ENCODE measurements around the gene PACRG. TPM values are rescaled to one million over a fixed set of nuclear protein-coding genes. Genes with fewer than 3 reads are reported as not detected.
"Not testable (repeated sequence)": the region's sequence is repeated elsewhere in the genome, so short reads cannot be mapped to it uniquely, and the experiment has no call there.

PACRG gene
- 7.4 TPM for total RNA-seq
- long read RNA-seq, partial matches to known transcripts: 0 of 8 reads
- long read RNA-seq, other reads (novel, unspliced or antisense): 8 of 8 reads

DNA sequence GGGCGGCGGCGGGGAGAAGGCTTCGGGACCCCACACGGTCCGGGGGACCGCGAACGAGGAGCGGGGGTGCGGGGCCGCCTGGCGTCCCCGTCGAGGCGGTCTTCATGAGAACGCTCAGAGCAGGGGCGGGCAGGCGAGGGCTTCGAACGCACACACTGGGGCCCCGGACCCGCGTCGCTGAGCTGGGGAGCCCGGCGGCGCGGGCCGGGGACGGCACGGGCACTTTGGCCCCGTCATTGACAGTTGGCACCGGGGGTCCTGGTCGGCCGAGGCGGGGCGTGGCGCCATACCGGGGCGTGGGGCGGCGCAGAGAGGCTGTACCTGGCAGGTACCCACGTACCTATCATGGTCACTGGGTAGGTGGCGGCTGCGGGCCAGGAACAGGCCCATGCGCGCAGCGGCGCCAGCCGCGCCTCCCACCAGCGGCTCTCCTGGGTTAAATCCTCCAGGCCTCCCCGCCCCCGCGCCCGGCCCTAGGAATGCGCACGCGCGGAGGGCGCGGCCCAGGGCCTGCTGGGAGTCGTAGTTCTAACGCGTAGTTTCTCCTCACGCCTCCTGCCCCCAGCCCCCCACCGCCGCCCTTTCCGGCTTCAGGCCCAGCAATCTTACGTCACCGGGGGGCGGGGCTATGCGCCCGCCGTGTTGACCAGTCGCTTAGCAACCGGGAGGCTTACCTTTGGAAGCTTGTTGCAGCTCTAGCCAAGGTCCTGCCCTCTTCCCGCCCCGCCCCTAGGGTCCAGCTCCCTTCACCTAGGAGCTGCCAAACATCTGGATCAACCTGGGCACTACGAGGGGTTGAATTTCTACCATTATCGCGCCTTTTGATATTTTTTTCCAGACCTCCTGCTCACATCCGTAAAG, at the start of gene PACRG, which contains the start of gene PRKN:
PACRG (plus strand) TSS at position 653 of the 861 bp plus-strand sequence.
PRKN (minus strand) TSS at position 445 of the 861 bp plus-strand sequence.
- peak; percentile 99 for DNase-seq
- ATAC-seq (ENCODE audit: poor library complexity): peak; percentile 99
- intact Hi-C loops (cut with DNase I): loop anchor here (10.0 kb wide), 3 partner anchors 53 to 543 kb away; no protein-coding TSS in a partner anchor

DNA sequence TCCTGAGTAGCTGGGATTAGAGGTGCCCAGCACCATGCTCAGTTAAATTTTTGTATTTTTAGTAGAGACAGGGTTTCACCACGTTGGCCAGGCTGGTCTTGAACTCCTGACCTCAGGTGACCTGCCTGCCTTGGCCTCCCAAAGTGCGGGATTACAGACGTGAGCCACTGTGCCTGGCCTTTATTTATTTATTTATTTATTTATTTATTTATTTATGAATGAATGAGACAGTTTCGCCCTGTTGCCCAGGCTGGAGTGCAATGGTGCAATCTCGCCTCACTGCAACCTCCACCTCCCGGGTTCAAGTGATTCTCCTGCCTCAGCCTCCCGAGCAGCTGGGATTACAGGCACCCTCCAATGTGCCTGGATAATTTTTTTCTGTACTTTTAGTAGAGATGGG, 48.9 kb upstream of the PACRG start:
- not testable (repeated sequence) for DNase-seq; ATAC-seq (ENCODE audit: poor library complexity)
- intact Hi-C loops (cut with DNase I): loop anchor here (10.0 kb wide), 1 partner anchor 46 kb away; the partner anchor contains the start of genes PACRG and PRKN

DNA sequence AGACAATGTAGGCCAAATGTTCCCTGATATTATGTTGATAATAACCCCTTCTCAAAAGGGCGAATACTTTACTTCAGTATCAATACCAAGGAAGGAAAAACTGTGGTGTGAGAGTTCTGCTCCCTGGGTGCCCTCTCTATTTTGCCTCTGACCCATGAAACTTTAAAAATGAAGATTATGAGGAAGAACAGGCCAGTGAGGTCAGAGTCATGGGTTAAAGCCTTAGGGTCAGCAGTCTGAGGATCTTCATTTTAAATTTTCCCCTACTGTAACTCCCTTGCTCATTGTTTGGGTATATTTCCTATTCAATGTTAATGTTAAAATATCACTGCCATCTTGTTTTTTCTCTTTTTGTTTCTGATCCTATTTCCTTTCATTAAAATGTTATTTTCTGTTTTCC, 48.1 kb upstream of the PACRG start:
- DNase-seq (no peak), ATAC-seq (ENCODE audit: poor library complexity) (no peak)
- intact Hi-C loops (cut with DNase I): loop anchor here (10.0 kb wide), 1 partner anchor 45 kb away; the partner anchor contains the start of genes PACRG and PRKN

DNA sequence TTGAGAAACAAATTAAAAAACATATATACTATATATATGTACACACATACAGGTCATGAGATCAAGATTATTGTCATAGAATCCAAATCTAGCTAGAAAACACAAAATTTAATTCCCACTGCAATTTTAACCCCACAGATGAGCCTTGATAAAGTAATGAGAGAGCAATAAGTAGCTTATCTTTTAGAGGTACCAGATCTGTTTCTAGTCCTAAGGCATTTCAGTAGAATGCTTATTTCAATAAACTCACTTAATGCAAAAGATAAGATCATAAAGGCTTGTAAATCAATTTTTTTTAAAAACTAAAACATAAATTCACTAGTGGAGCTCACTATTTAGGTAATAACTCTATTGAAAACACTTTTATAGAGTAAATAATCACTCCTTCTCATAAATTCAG, 47.4 kb upstream of the PACRG start:
- ATAC-seq (ENCODE audit: poor library complexity) (no peak), DNase-seq (no peak)
- intact Hi-C loops (cut with DNase I): no loop called here

DNA sequence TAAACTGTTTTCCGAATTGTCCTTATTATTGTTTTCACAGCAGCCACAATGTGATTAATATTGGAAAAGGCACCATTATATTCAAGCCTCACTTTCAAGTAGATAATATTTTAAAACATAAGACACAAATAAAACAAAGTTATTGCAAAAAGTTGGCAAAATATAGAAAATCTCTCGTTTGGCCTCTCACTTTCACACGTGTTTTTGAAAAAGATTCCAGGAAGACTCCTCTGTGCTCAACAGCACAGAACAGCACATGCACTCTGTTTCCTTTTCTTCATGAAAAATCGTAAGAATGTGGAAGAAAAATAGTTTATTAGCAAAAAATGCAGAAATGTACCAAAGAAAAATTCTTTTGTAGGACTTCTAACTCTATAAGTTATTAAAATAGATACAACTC, 46.9 kb upstream of the PACRG start:
- ATAC-seq (ENCODE audit: poor library complexity) (no peak), DNase-seq (no peak)
- intact Hi-C loops (cut with DNase I): no loop called here

DNA sequence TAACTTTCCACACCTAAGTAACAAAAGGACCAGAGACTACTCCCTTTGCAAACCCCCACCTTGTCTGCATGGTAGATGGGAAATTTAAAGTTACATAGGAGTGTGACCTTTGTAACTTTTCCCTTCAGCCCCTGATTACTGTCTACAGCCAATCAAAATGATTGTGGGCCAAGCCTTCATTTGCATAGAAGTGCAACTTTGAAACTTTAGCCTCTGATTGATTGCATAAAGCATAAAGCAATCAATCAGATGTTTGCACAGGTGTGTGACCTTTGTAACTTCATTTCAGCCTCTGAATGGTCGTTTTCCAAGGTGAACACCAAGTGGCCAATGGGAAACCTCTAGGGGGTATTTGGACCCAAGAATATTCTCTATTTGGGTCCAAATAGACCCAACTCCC, 46.3 kb upstream of the PACRG start:
- DNase-seq (no peak), ATAC-seq (ENCODE audit: poor library complexity) (no peak)
- intact Hi-C loops (cut with DNase I): no loop called here

DNA sequence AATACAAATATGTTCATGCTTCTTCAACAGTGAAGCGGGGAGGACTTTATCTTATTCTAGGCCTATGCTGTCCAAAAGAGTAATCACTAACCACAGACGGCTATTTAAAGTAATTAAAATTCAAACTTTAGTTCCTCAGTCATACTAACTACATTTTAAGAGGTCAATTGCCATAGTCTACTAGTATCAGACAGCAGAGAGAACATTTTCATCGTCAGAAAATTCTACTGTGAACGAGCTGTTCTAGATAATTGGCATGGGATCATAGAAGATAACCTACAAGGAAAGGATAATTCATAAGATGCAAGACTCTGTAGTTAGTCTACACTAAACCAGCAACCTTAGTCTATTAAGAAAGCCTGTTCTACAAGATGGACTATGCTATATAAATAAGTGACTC, 44.6 kb upstream of the PACRG start:
- DNase-seq (no peak), ATAC-seq (ENCODE audit: poor library complexity) (peak; percentile 63)
- intact Hi-C loops (cut with DNase I): no loop called here

DNA sequence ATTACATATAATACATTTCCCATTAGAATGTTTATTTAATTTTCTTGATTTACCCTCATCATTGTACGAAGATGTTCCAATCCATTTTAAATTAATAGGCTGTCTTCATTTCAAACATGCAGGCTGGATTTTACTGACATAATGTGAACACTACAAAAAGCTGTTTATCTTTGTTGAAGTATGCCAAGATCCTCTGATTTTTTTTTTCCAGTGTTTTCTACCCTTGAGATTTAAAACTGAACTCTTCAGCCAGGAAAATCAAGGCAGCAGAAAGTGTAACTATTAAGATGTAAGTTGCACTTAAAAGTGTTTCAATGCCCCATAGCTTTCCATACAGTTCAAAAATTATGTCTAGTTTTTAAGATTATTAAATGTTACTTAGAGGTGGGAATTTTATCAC, 43.7 kb upstream of the PACRG start:
- no peak for DNase-seq
- peak; percentile 60 for ATAC-seq (ENCODE audit: poor library complexity)
- intact Hi-C loops (cut with DNase I): no loop called here

DNA sequence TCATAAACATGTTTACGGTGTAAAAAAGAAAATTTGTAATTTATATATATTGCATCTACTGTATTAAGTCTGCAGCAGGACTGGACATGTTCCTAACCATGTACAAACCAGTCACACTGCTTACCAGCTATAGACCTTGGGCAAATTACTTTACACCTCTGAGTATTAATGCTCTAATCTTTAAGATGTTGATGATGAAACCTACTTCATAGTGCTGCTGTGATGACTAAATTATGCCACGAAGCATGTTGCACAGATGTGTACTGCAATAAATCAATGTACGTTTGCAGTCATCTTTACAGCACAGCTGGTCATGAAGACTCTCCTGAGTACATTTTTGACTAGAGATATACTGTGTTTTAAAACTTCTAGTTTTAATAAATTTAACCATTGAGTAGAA, 42.8 kb upstream of the PACRG start:
- DNase-seq: no peak
- intact Hi-C loops (cut with DNase I): no loop called here
- no peak for ATAC-seq (ENCODE audit: poor library complexity)

DNA sequence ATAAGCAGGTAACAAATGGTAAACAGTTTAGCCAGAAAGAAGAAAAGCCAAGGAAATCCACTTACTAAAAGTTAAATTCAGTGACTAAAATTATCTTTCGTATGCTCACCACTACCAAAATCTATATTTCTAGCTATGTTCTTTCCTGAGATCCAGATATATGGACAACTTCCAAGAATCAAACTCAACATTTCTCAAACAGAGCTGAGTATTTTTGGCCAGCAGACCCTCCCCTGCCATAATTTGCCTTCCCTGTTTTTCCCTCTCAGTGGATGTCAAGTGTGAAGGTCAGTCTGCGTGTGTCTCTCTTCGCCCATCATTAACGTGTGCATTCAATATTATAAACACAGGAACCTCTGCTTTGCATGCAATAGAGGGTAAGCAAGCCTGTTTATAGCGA, 42.2 kb upstream of the PACRG start:
- intact Hi-C loops (cut with DNase I): no loop called here
- ATAC-seq (ENCODE audit: poor library complexity) (no peak), DNase-seq (no peak)

DNA sequence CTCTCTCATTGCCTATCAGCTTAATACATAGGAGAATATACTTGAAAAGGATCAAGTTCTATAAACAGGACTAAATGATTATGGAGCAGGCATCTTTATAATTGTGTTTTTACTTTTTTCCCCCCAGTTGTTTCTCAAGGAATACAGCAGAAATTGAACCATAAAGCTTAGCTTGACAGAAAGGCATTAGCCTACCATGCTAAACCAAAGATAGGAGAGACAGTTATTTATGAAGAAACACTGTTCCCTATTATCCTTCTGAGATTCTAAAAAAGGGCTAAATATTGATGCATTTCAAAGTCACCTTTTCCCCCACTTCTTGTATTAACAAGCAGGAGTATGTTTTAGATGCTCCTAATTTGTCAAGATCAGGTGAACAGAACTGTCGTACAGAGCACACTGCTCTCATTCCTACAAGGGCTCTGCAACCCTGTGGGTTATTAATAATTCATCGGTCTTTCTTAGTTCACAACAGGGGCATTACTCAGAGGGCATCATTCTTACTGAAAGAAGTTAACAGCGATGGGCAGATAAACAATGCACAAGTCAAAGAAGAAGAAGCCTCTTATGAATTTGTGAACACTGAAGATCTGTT, 38.9 kb upstream of the PACRG start:
- DNase-seq: no peak
- ATAC-seq (ENCODE audit: poor library complexity): no peak
- intact Hi-C loops (cut with DNase I): no loop called here

DNA sequence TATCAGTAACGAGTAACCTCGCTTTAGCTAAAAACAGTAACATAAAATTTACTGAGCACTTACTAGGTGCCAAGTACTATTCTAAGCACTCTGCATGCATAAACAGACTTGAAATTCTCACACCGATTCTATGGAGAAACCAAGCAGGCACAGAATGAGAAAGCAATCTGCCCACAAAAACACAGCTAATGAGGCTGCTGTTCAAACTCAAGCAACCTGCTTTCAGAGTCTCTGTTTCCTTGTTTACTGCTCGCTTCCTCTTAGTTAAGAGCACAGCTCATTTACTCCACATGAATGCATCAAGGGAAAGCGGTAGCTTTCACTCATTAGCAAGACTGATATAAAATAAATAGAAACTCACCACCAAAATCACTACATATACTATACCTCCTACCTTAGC, 37.6 kb upstream of the PACRG start:
- intact Hi-C loops (cut with DNase I): no loop called here
- DNase-seq (no peak), ATAC-seq (ENCODE audit: poor library complexity) (no peak)

DNA sequence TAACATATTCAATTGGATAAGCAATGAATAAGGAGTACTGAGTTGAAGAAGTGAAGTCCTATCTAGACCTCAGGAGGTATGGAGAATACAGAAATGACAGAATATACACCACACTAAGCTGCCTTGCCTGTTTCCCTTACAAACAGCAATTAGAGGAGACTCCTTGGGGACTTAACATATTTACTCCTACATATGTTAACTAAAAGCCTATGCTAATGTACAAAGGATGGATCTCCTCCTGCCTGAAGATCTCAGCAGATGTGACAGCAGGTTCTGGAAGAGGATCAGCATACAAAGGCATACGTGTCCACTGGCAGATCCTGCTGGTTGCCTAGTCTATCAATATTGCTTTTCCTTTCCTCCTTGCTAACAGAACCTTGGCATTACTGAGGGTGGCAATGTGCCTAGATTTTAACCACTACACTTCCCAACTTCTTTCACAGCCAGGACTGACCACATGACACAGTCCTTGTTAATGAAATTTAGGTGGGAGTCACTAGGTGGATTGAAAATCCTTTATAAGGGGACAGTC, 29.8 kb upstream of the PACRG start:
- peak; percentile 38 for ATAC-seq (ENCODE audit: poor library complexity)
- no peak for DNase-seq
- intact Hi-C loops (cut with DNase I): no loop called here

DNA sequence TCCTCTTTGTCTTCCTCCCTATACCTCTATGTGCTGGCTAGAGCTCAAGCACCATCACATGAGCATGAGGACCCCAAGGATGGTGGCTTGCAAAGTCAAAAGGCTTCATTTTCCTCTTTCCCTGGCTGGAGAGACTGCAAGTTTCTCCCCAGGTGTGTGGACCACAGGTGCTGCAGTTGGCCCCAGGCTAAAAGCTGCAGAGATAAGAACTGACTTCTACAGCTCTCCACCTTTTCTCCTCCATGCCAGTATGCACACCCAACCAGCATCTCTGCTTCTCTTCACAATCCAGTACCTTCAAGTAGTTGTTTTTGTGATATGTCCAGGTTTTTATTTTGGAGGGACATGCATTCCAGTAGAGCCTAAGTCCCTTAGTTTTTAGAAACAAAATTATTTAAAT, 29.3 kb upstream of the PACRG start:
- no peak for ATAC-seq (ENCODE audit: poor library complexity)
- intact Hi-C loops (cut with DNase I): no loop called here

DNA sequence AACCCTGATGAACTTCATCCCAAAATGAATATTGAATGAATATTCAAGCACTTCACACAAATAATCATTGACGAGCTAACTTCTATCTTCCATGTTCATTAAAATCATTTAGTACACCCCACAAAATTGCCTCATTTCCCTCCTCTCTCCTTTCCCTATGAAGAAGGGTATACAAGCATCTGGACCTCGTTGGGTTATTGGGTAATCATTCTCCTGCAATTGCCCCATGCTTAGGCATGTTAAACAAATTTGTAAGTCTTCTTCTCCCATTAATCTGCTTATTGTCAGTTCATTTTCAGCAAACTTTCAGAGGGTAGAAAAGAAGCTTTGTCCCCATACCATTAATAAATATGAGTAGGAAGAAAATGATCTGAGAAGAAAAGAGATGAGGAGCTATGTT, 27.8 kb upstream of the PACRG start:
- DNase-seq (no peak), ATAC-seq (ENCODE audit: poor library complexity) (no peak)
- intact Hi-C loops (cut with DNase I): no loop called here

More for the DNA sequence above, 29.3 kb upstream of the PACRG start:
- DNase-seq: no peak

DNA sequence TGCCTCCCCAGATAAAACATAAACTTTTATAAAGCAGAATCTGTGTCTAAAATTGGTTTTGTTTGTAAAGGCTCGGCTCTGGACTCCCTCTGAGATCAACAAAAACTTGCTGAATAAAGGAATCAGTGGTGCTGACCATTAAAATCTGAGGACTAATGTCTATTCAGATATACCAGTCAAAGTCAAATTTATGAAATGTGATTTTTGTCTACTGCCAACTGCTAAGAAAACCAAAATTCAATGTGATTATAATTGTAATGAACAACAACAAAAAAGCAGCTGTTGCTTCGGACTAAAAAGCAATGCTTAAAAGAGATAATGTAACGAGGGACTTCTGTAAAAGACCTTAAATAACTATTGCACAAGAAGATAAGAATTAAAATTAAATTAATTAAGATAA, 26.8 kb upstream of the PACRG start:
- ATAC-seq (ENCODE audit: poor library complexity) (no peak), DNase-seq (no peak)
- intact Hi-C loops (cut with DNase I): no loop called here

DNA sequence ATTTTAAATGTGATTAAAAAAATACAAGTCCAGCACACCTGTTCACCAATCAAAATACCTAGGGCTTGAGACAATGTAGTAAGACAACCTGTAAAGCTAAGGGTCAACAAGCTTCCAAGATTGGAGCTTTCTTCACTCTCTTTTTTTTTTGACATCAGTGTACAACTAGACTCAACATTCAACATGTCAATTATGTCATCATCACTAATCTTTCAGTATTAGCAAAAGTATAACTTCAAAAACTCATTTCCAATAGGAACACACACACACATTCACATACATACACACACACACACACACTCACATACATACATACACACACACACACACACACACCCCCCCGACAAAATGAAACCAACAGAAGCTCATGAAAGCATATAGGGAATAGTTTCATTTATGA, 26.2 kb upstream of the PACRG start:
- DNase-seq (no peak), ATAC-seq (ENCODE audit: poor library complexity) (no peak)
- intact Hi-C loops (cut with DNase I): no loop called here

DNA sequence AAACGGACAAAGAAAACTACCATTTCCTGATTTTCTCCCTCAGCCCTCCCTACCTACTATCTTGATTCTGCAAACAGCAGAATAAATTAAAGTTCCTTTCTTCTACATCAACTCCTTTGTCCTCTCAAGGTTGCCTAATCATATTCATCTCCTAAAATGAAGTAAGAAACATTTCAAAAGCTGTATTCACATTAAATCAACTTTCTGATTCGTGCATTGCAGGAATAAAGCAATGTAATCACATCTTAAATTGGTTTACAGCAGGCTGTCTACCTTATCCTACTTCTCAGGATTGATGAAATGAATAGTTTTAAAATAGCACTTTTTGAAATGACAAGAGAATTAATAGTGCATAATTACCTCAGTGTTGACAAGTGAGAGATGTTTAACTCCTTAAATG, 25.3 kb upstream of the PACRG start:
- no peak for ATAC-seq (ENCODE audit: poor library complexity)
- no peak for DNase-seq
- intact Hi-C loops (cut with DNase I): no loop called here

DNA sequence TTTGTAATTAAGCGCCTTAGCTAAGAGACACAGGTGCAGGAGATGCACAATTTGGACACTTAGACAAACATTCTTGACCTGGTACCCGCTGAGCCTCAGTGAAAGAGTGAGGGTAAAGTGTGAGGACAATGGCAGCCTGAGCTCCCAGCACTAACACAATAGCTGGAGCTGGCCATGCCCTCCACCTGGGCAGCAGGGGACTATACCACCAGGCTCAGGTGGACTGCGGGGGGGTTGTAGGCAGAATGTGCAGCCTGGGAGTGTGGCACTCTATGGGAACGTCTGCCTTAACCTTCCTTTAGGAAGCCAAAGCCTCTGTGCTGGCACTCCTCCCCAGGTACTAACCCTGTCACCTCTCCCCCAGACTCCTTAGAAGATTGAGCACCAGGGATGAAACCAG, 23.8 kb upstream of the PACRG start:
- intact Hi-C loops (cut with DNase I): no loop called here

DNA sequence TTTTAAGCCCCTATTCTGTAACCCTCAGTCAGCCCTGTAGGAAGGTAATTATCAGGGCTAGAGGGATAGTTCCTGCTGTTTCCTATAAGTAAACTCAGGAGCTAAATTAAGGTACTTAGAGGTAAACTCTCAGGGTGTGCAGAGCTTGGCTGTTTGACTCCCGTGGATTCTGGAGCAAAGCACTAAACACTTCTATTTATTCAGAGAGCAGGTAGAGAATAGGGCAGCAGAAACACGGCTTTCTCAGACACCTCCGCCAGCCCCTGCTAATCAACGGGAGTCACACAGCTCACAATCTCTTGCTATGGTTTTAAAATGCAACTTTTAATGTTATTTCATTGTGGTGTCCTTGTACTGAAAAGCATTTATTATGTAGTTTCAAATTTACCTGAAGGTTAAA, 22.0 kb upstream of the PACRG start:
- no peak for DNase-seq
- ATAC-seq (ENCODE audit: poor library complexity): peak; percentile 36
- intact Hi-C loops (cut with DNase I): no loop called here

More for the DNA sequence above, 23.8 kb upstream of the PACRG start:
- DNase-seq (no peak), ATAC-seq (ENCODE audit: poor library complexity) (no peak)

Data from Right ventricle myocardium superior (tissue), 1 donor.